NOMO-1 treated with dmso at 0.1 percent for 144 hours (cell line): ENCODE data around the gene TMEFF1.

Experiments
- DNase-seq: peaks from one replicate; lab custom pipeline; 2025; ENCODE audit not compliant: unreplicated experiment; lab: John Stamatoyannopoulos, UW

The TMEFF1 gene

DNA sequence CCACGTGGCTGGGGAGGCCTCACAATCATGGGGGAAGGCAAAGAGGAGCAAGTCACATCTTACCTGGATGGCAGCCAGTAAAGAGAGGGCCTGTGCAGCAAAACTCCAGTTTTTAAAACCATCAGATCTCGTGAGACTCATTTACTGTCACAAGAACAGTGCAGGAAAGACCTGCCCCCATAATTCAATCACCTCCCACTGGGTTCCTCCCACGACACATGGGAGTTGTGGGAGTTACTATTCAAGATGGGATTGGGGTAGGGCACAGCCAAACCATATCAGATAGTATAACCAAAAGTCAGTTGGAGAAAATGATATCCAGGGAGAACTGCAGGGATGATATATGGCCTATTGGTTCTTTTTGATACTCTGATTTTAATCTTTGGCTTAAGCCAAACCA, 94.9 kb downstream of the TMEFF1 start:
- no peak for DNase-seq

DNA sequence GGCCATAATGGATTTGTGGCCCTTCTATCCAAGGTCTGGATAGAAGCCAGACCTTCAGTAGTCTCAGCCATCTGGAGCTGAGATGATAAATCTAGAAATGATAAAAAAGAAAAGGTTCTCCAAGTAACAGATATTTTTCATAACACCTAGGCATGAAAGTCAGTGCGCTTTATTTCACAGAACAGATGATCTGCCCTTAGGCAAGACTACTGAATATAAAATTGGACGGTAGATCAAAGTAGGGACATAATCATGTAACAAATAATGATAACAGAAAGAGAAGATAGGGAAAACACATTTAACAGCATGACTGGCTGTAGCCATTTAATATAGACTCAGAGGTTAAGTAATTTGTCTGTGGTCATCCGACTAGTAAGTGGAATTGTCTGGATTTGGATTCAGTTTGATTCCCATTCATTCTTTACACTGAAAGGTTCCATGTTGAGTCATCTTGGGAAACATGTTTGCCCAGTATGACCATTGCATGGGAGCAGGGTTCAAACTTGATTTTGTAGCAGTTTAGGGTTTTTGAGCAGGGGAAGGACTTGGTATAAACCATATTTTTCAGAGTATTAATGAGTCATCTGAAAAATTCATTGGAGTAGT, 100.8 kb downstream of the TMEFF1 start:
- no peak for DNase-seq

DNA sequence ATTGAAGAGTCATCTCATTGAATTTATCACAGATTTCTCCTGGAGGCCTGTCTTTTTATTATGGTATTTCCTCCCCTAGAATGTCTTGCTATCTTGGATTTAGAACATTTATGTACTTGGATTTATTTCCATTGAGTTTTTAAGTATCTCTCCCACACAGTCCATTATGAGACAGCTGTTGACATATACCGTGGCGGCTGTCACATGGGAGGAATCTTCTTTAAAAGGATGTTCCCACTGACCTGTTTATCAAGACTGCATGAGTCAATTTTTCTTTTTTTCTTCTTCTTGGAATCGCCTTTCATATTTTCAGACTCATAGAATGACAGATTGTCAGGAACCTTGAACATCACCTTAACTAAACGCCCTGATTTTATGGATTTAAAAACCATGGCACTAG, 102.1 kb downstream of the TMEFF1 start:
- DNase-seq: no peak

DNA sequence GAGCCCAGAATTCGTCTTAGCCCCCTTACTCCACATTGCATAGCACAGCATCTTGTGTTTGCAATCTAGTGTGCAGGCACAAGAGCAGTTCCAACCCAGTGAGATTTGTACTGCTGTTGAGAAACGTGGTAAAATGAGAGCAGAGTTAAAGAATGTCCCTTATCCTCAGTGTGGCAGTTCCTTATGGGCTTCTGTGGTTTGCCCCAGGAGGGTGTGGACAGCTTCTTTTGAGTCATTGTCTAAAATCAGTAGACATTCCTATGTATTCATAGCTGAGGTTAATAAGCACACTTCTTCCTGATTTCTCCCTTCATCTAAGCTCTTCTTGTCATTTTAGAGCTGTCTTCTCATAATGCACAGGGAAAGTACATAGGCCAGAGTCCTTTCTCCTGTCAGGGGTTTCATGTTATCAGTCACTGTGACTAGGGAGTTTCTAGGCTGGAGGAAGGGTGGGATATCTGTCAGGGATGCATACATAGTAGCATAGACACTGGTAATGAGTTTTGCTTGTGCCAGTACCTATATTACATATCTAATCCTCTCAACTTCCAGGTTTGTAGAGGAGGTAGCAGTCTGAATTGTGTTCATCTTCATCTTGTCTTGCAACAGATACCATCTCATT, 102.9 kb downstream of the TMEFF1 start:
- no peak for DNase-seq

DNA sequence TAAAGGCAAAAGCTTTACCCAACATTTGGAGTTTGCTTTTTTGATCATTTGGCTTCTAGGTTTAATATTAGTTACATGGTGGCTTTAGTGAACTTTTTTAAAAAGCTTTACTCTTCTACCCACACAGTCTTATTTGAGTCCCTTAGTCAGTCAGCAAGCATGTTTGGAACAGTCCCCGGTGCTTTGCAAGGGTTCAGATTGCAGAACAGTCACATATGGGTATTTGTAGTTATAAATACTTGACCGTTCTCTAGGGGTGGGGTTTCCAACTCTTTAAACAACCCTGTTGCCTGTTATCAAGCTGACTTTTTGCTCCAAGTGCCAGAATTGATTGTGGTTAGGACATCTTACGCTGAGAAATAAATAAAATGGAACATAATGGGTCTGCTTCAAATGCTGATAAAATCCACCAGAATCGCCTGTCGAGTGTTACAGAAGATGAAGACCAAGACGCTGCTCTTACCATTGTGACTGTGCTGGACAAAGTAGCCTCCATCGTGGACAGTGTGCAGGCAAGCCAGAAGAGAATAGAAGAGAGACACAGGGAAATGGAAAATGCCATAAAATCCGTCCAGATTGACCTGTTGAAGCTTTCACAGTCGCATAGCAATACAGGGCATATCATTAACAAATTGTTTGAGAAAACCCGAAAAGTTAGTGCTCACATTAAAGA, 105.0 kb downstream of the TMEFF1 start, which contains the start of gene CAVIN4:
Gene CAVIN4, plus strand, starts transcription at position 304 of the 673 bp plus-strand sequence. Its CDS starts 65 bp downstream, at position 369.
- no peak for DNase-seq

DNA sequence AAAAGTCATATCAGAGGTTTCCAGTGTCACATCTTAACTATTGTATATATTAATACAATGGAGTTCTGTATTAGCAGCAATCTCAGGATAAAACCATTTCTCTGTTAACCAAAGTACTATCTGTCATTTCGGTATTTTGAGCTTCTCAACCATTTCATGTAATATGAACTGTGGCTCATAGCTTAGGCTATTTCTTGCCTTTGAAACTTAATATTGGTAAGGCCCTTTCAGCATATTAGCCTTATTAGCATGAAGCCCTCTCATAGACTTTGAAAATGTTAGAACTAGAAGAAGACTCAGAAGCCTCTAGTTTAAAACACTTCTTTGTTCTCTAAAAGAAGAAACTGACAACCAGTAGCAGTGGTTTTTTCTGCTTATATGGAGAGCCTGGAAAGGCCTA, 105.7 kb downstream of the TMEFF1 start:
- no peak for DNase-seq

DNA sequence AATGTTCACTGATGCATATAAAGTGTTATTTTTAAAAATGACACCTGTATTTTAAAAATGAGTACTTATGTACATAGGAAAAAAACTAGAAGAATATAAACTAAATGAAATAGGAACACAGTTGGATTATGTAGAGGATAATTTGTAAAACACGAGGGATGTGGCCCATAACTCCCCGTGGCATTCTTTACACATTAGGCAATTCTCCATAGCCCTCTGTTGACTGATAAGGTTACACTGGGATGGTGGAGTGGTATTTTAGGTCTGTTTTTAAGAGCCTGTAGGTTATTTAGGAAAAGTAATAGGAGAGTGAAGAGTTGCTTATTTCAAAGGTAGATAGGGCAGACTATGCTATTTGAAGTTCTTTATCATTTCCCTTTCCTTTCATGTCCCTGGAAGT, 106.7 kb downstream of the TMEFF1 start:
- no peak for DNase-seq

DNA sequence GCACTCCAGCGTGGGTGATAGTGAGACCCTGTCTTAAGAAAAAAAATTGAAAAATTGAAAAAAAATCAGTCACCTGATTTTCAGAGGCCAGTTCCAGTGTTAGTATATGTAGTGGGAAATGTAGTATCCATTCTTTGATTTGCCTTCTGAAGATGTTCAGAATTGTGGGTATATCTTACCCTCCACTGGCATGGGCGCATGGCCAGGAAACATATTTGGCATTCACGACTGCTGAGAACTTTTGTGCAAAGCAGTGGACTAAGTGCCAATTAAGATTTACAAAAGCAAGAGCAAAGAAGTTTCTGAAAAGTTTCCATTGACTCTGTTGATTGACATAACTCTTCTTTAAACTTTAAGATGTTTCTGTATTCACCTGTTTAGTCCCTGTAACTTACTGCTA, 107.3 kb downstream of the TMEFF1 start:
- DNase-seq: no peak

DNA sequence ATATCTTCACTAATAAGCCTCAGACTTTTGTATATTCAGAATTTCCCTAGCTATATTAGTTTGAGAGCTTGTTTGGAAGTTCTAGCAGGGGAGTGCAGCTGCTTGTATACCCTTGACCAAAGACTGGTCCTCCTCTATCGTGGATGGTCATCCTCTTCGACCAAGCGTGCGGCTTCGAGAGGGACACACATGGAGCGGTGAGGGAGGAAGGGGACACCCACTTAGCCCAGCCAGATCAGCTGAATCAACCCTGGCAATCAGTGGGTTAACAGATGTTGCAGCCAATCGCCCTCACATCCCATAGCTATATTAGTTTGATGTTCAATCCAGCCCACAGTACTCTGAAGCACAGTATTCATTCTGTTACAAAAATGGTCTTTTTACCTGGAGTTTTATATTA, 108.1 kb downstream of the TMEFF1 start:
- no peak for DNase-seq

DNA sequence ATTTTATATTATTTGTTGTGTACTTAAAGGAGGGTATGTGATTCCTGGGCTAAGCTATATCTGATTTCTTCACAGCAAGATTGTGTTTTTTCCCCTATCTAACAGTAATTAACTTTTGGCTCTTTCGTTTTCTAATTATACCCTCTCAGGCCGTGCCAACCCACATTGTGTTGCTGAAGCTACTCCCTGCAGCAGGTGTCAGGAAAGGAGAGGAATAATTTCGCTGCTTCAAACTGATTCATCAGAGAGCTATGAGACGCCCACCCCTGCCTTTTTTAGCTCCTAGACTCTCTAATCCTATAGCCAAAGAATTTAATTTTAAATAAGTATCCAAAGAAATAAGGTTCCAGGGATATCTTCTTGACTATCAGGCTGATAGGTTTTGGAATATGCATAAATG, 108.7 kb downstream of the TMEFF1 start:
- DNase-seq: no peak

DNA sequence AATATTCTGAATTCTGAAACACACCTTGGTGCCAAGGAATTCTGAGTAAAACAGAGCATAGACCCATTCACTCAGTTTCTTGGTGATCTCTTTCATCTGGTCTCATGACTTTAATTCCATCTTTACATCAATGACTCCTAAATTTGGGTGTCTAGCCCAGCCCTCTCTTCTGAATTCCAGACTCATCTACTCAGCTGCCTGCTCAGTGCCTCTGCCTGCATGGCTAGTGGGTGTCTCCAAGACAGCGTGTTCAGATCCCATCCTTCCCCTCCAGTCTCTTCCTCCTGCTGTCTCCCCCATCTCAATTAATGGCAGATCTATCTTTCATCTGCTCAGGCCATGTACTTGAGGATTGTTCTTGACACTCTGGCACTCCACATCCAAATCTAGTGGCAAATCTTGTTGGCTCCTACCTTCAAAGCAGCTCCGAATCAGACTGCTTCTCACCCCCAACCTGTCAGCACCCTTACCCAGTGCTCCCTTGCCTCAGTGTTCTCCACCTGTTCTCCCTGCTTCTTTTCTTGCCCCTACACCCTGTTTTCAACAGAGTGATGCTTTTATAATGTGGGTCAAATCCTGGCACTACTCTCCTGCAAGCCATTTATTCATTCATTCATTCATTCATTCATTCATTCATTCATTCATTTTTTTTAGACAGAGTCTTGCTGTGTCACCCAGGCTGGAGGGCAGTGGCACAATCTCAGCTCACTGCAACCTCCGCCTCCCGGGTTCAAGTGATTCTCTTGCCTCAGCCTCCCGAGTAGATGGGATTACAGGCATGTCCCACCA, 110.3 kb downstream of the TMEFF1 start:
- DNase-seq: no peak

DNA sequence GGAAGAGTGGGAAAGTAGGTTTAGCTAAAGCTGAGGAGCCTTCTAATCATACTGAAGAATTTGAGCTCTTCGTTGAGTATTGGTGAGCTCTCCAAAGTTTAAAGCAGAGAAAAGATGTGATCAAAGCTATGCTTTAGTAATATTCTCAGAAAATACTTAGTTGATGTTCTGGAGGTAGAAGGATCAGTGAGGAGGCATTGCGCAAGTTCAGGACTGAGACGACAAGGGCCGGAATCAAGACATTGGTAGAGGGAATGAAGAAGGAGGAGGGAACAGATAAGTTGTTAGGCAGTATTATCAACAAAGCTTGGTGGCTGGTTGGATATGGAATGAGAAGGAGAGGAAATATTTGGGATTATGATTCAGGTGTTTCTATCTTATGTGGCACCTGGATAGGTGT, 112.0 kb downstream of the TMEFF1 start:
- no peak for DNase-seq

DNA sequence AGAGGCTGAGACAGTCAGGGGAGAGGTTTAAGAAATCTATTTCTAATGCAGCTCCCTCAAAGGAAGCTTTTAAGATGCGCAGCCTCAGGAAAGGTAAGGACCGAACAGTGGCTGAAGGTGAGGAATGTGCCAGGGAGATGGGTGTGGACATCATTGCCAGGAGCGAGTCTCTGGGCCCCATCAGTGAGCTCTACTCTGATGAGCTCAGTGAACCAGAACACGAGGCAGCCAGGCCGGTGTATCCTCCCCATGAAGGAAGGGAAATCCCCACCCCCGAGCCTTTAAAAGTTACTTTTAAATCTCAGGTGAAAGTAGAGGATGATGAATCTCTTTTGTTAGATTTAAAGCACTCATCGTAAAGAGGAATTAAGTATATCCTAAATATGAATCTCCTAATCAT, 113.1 kb downstream of the TMEFF1 start:
- no peak for DNase-seq

DNA sequence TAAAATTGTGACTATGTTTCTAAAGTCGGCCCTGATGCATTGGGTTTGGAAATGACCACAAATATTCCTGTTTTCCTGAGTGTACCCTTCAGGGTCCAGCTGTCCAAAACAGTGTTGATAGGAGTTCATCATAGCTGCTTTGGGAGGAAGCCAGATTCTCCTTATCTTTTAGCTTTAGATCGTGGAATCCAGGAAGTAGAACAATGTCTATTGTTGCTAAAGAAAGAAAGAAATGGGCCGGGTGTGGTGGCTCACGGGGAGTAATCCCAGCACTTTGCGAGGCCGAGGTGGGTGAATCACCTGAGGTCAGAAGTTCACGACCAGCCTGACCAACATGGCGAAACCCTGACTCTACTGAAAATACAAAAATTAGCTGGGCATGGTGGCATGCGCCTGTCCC, 114.4 kb downstream of the TMEFF1 start:
- DNase-seq: no peak

DNA sequence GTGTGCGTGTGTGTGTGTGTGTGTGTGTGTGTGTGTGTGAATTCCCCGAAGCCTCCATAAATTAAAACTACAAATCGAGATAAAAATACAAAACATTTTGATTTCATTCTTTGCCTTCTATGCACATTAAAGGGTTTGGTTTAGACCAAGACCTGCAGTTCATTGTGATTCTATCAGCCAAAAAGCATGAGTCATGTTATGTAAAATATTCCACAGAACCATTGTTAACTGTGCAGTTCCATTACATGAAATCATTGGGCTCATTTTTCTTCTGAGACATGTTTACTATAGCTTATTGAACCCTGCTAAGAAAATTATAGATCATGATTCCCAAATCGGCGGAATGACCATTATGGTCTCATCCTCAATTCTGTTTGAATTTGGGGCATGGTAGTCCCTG, 116.6 kb downstream of the TMEFF1 start:
- no peak for DNase-seq

DNA sequence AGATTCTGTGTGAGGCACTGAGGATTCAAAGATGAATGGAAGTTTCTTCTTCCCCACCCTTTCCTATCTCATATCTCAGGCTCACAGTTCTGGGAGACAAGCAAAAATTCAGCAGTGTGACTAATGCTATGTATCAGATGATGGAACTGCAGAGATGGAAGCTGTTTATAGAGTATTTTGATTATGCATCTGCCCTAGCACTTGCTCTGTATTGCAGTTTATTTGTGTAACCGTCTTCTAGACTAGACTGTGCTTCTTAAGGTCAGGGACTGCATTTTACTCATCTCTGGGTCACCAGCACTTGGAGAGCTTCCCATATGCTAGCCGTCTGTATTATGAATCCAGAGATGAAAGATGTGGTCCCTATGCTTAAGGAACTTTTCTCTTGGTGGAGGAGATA, 117.5 kb downstream of the TMEFF1 start:
- no peak for DNase-seq

DNA sequence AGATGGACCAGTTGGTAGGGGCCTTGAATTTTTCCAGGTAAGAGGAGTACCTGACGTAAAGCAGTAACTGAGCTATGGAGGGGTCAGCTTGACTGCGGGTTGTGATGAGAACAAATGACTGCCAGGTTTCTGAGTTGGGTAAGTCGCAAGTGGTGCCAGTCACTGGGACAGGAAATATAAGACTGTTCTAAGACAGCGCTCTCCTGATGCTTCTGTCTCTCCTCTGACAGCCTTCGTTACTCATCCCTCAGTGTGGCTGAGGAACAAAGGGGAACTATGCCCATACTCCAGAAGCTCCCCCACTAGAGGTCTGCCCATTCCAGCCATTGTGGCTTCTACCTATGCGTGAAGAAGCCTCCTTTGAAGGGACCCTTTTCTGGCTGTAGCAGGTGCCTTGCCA, 118.2 kb downstream of the TMEFF1 start:
- DNase-seq: no peak

DNA sequence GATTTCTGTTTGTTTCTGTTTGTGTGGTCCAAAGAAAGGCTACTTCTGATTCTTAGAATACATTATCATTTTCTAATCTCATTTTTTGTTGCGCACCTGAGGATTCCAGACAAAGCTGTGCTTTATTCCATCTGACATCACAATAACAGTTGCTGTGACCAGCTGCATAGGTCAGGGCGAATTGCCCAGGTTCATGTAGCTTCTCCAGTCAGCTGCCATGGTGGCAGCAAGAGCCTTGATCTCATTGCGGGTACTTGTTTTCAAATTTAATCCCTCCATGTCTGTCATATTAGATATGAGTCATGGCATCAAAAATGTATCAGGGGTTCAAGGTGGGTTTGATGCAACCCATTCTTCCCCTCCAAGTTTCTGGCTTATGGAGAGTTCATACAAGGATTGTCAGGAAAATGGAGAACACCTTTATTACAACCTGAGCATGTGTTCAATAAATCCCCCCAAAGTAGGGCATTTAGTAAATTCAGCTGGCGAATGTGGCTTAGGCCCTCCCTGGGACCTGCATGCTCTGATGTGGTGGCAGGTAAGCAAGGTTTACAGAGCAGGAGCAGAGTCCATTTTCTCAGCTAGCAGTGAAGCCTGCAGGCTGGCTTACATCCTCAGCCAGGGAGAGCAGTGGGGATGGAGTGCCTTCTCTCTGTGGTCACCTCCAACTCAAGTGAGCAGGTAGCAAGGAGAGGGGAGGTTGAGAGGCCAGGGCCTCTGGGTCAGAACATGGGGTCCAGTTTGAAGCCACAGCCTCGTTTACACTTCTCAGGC, 118.9 kb downstream of the TMEFF1 start:
- DNase-seq: no peak

DNA sequence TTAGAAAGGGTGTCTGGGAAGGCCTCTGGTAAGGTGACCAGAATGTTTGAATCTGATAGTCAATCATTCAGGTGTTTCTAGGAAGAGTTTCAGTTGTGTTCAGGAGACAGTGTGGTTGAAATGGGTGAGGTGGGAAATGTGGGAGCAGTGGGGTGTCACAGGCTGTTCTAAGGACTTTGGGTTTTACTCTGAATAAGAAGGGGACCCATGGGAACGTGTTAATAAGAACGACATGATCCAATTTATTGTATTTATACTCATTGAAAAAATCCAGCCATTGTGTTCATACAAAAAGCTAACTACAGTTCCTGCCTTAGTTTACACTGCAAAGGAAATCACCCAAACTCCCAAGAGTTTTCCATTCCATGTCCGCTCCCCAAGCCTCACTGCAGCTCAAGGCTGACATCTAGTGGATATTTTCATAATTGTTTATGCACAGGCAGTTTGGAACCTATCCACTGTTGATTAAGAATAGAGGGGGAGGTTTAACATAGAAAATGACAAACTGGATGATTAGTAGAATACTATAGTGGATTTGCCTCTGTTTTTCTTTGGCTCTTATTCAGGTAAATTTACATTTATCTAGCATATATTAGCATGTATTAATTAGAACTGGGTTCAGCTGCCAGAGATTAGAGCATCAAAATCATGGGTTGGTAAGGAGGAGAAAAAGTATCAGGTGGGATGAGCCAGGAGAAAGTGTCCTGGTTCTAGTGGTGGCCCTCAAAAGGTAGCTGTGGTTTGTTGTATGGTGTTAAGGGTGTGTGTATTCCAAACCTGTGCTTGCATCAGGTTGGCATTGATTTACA, 122.6 kb downstream of the TMEFF1 start:
- DNase-seq: no peak

DNA sequence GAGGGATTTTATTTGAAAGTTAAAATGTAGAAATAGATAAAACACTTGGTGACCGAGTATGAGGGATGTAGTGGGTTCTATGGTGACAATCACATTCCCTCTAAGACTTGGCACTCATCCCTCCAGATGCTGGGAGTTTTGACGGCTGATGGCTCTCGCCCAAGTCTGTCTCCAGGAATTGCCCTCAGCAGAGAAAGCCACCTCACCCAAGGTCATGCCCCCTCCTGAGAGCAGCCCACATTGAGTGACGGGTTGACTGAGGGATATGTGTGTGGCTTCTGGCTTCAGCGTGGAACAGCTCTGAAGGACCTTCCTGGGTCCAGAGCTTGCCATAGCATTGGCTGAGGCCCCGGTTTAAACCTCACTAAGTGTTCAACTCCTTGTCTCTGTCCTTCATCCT, 124.3 kb downstream of the TMEFF1 start:
- DNase-seq: no peak
